KBM-7 (cell line): ENCODE data around the gene ADAM22.

Experiments used
- DNase-seq: peaks from one replicate; pipeline ENCODE4 v3.0.0-alpha.2; 2015
- in situ Hi-C: fragments of 300-500 bp; cut with MboI; formaldehyde crosslinking; loops from 2 replicates; pipeline ENCODE4 v1.14.3; 2020; ENCODE audit warnings: low sequenced_read_pairs, low pct_unique_long_range_greater_than_20kb, mixed read lengths

The ADAM22 gene

DNA sequence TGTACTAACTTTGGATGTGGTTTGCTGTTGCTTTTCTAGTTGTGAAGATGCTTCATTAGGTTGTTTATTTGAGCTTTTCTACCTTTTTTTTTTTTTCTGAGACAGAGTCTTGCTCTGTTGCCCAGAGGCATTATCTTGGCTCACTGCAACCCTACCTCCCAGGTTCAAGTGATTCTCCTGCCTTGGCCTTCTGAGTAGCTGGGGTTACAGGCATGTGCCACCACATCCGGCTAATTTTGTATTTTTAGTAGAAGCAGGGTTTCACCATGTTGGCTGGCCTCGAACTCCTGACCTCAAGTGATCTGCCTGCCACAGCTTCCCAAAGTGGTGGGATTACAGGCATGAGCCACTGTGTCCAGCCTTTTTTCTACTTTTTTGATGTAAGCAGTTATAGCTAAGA, 93.7 kb downstream of the ADAM22 start:
- no peak for DNase-seq
- in situ Hi-C loops = no loop called here

DNA sequence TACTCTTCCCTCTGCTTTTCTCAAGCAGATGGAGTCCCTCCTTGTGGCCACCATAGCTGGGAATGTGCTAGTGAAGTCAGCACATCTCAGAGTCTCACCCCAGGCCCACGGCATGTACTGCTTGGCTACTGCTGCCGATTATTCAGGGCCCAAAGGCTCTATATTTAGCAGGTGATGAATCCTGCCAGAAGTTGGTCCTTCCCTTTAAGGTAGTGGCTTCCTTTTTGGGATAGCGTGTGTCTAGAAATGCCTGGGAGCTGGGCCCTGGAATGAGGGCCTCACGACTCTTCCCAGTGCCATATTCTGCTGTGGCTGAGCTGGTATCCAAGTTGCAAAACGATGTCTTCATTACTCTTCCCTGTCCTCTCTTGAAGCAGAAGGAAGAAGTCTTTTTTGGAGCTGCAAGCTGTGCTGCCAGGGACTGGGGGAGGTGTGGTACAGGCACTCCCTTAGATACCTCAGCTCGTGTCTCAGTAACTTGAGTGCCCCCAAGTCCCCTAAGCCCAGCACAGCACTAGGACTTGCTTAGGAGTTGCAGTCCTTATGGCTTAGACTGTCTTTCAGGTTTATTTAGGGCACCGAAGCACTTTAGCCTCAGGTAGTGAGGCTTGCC, 100.1 kb downstream of the ADAM22 start:
- in situ Hi-C loops = no loop called here
- DNase-seq = no peak

DNA sequence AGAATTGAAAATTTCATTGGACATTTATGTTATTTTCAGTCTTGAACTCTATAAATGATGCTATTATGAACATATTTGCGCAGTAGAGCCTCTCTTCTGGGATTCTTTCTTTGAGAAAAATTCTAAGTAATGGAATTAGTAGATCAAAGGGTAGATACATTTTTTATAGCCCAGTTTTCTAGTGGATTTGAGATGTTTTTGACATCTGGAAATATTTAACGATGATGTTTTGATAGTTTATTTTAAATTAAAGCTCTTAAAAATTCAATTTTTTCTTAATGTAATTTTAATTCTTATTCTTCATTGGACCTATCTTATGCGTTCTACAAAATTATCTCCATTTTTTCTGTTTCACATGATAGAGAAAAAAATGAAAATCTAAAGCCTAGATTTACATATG, 103.0 kb downstream of the ADAM22 start:
- DNase-seq = no peak
- in situ Hi-C loops = no loop called here

DNA sequence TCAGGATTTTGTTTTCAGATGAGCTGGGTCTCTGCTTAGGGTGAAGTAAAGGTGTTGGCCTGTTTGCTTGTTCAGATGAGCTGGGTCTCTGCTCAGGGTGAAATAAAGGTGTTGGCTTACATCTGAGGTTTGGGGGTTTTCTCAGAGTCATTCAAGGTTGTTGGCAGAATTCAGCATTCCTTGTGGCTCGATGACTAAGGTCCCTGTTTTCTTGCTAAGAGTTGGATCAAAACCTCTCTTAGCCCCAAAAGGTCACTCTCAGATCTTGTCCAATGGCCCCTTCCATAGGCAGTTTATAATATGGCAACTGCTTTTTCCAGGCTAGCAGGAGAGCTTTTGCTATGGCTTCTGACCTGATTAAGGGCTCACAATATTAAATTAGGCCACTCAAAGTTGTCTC, 106.6 kb downstream of the ADAM22 start:
- in situ Hi-C loops = no loop called here
- DNase-seq = no peak

DNA sequence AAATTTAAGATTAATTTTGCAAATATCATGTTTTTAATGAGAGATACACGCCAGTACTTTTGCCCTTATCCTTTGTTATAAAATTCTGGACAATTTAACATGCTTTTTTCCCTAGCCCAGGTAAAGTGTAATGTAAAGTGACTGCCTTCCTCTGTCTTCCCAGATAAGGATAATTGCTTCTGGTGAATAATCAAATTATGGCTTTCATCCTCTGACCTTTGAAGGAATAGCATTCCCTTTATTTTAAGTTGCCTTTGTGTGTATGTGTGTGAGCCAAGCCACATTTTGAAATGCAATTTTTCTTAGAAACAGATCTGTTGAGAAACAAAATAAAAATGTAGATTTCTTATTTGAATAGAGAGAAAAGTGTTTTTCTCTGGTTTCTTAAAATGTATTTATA, 107.5 kb downstream of the ADAM22 start:
- DNase-seq = no peak

DNA sequence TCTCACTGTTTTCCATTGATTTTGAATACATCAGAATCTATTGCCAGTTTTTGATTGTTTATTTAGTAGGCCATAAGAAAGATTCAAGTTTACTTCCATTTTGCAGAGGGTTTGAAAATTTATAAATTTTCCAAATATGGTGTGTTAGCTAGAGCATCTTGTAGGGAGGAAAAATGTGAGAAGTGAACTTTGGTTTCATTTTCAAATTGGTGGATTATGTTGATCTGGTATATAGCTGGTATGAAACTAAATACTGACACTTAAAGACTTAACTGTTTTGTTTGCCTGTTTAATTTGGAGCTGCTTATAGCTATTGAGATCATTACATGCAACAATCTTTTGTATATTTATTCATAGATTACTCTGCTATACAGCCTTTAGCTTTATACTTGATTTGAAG, 108.1 kb downstream of the ADAM22 start:
- DNase-seq = no peak
- in situ Hi-C loops = no loop called here

More for the DNA sequence above, 107.5 kb downstream of the ADAM22 start:
- in situ Hi-C loops = no loop called here

DNA sequence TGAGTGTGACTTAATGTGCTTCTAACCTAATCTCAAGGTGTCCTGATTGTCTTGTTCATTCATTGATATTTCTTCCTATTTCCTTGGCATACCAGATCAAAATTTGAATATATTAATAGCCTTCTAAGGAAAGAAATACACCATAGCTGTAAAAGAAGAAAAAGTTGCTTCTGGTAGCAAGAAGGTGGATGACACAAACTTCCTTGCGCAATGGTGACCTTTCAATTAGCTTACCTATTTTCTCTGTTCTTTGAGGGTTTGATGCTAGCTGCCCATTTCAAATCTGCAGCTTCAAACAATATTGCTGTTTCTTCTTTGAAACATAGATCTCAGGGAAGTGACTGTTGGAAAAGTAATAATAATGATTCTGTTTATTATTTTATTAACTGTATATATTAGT, 108.8 kb downstream of the ADAM22 start:
- no peak for DNase-seq
- in situ Hi-C loops = no loop called here

DNA sequence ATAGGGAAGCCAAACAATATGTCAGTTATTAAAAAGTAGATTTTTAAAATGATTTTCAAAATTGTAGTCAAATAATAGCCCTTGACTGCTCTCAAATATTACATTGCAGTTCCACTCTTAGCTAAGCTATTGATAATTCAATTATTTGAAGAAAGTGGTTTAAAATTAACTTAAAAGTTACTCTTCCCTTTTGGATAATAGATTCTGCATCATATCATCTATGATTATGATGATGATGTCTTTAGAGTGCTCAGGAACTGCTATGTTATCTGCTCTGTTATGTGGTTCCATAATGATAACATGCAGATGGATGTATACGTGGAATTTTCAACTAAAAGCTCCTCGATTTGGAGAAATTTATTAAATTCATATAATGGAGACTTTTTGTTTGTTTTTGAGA, 110.0 kb downstream of the ADAM22 start:
- no peak for DNase-seq
- in situ Hi-C loops = no loop called here

DNA sequence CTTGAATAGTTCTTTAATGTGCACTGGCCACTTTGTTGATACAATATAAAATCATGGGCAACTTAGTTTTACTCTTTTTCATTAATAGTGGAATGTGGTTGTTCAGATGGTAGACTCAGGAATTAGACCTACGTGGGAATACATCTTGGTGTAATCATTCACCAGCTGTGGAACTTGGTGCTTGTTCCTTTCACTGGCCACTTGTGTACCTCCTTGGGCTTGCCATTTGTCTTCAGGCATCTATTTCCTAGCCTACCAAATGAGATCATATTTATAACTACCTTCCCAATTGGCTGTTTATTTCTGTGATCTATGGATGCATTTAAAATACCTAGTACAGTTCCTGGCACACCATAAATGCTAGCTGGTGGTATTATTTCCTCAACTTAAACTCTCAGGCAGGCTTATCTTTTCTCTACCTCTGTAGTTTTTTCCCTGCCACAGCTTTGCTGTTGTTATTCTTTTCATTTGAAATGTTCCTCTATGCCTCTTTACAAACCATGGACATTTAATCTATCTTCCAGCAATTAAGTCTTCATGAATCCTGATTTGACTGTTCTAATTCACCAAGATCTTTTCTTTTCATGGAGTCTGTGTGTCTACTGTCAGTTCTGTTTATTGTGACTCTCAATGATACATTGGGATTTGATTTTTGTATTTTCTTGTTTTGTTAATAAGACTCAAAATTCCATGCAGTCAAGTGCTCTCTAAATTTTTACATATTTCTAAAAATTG, 113.0 kb downstream of the ADAM22 start:
- in situ Hi-C loops = no loop called here

DNA sequence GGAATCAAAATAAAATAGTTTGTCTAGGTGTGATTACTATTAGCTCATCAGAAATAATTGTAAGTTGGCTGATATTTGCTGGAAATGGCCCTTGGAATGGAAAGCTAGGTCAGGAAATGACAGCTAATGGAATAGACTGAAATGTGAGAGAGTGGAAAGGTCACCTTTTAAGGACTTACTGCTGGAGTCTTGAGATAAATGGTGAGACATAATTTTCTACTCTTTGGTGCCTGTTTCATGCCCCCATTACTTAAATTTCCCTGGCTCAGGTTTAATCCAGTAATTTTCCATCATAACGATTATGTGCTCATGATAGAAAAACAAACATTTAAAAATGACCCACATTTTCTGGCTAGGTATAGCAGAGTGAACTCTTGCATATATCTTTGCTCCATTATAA, 123.6 kb downstream of the ADAM22 start:
- no peak for DNase-seq

More for the DNA sequence above, 113.0 kb downstream of the ADAM22 start:
- DNase-seq = no peak

DNA sequence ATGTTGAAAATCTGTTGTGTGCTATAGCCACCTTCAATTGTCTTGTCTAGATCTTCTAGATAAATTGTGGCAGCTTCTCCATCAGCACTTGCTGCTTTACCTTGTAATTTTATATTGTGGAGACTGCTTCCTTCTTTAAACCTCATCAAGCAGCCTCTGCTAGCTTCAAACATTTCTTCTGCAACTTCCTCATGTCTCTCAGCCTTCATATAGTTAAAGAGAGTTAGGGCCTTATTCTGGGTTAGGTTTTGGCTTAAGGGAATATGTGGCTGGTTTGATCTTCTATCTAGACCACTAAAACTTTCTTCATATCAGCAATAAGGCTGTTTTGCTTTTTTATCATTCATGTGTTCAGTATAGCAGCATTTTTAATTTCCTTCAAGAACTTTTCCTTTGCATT, 128.2 kb downstream of the ADAM22 start:
- DNase-seq = peak; percentile 3
- in situ Hi-C loops = no loop called here

More for the DNA sequence above, 123.6 kb downstream of the ADAM22 start:
- in situ Hi-C loops = no loop called here

DNA sequence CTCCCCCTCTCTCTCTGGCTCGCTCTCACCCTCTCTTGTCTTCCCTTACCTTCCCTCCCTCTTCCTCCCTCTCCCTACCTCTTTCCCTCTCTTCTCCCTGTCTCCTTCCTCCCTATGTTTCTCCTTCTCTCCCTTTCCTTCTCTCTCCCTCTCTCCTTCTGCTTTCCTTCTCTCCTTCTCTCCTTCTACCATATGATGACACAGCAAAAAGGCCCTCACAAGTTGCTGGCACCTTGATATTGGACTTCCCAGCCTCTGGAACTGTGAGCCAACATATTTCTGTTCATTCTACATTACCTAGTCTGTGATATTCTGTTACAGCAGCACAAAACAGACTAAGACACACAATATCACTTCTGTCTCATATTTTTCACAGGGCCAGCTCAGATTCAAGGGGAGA, 135.0 kb downstream of the ADAM22 start:
- no peak for DNase-seq
- in situ Hi-C loops = no loop called here

DNA sequence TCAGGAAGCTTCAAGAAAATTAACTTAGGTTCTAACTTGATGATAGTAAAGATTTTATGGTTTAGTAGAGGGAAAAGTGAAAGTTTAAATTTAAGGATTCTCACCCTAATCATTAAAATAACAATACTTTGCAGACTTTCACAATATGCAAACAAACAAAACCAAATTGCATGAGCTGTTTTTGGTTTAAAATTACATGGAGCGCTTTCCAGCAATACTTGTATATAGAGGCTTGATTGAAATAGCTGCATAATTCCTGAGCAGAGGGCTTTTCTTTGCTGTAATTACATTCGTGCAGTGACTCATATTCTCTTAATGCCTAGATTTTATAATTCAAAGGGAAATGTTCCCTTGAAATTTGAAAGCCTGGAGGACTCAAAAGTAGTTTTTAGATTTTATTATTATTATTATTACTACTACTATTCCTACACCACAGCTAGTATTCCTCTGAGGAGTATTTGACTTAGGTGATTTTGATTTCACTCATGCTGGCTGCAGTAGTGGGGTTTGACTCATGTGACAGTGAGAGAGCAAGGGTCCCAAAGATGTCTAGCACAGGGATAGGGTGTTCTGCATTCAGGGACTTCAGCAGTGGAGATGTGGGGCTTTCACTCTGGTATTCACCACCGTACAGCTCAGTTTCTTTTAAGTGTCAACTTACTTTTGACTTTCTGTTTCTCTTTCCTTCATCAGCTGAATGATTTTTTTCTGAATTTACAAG, 138.1 kb downstream of the ADAM22 start:
- no peak for DNase-seq
- in situ Hi-C loops = no loop called here

DNA sequence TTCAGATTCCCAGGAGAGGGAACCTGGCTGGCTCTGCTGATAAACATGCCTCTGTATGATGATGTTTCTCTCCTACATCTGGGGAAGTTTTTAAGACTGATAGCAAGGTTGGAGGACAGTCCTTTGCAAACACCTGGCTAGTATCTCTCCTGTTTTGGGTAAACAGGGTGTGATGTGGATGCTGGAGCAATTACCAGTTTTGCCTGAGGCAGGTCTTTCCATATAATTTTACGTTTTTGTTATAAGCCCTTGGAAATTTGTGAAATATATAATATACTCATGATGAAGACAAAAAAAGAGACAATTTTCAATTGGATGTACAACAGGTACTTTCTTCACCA, 138.6 kb downstream of the ADAM22 start:
- no peak for DNase-seq
- in situ Hi-C loops = no loop called here

DNA sequence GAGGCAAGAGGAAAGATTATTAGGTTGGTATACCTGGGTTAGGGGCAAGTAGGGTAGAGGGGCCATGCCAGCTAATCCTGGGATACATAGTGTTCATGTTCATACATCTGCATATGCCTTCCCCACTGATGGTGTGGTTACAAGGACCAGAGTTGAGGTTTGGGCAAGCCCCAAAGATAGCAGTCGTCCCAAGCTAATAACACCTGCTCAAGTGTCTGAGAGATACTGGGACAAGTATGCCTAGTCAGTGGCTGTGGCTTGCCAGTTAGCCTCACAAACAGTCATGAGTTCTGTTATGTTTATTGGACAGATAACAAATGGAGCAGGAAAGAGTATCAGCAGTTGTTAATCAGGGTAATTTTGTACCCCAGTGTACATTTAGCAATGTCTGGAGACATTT, 139.6 kb downstream of the ADAM22 start:
- DNase-seq = no peak
- in situ Hi-C loops = no loop called here

DNA sequence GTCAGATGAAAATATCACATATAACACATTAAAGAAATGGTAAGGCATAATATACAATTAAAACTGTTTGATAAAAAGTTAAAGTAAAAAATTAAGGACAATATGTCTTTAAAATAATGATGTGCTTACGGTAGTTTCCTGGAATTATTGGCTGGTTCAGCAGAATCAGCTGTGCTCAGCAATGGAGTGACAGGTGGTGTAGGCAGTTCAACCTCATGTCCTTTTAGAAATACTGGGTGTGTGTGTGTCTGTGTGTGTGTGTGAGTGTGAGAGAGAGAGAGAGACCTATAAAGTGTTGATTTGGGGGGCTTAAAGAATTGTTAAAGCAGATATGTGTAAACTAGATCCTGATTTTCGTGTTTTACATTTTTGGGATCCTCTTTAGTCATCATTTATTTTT, 141.2 kb downstream of the ADAM22 start:
- in situ Hi-C loops = no loop called here
- DNase-seq = no peak

DNA sequence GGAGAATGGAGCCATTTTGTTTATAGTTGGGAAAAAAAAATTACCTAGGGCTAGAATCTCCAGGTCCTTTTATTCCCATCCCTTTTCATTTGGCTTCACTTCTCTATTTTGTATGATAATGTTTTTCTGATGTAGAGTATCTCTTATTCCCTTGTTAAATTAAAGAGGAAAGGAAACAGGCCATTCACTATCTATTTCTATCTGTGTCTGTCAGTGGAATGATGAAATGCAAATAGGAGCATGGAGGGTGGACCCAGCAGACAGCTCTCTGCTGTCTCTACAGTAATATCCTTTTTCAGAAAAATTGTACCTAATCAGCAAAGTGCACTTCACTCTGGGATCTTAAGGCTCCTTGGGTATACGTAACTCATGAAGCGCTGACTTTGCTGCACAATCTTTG, 149.8 kb downstream of the ADAM22 start:
- in situ Hi-C loops = no loop called here

DNA sequence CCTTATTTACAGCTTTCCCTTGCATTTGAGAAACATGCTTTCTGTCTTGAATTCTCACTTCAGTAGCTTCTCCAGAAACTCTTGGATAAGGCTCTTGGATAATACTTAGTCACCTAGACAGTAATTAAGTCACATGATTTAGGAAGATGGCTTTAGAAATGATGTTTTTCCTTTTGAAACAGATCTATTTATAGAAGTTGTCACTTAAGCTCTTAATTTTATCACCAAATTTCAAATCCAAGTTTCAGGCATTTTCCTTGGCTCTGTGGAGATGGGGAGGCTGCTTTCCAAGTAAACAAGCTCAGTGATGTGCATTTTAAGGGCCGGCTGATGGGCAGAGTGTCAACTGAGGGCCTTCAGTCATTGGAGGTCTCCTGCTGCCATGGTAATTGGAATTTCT, 155.5 kb downstream of the ADAM22 start:
- DNase-seq = no peak
- in situ Hi-C loops = no loop called here

More for the DNA sequence above, 149.8 kb downstream of the ADAM22 start:
- DNase-seq = no peak

DNA sequence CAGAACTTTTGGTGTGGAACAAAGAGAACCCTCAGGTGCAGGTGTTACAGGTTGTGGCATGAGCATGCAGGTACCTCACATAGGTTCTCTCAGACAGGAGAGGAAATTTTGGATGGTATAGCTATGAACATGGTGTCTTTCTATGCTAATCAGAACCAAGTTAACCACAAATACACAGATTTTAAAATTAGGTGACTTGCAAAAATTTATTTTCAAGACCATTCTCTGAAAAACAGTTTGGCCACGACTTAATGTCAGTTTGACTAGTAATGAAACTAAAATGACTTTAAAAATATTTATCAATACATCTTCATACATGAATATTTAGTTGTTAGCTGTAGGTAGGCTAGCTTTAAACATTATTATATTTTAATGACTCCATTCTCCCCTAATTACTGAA, 156.2 kb downstream of the ADAM22 start:
- DNase-seq = no peak
- in situ Hi-C loops = no loop called here

DNA sequence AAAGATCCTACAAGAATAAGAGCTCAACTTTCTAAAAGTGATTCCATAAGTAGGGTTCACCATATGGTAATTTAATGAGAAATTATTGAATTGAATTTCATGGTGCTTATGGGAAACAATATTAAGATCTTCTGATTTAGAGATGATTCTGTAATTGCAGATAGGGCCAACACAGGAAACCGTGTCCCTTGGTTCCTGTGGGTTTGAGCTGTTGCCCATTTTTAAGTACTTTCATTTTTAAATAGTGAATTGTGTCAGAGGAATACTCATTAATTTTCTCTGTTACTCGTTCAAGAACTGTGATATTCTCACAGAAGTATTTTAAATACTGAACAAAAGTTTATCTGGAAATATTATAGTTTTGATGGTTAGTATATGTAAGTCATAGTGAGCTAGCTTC, 156.6 kb downstream of the ADAM22 start:
- no peak for DNase-seq
- in situ Hi-C loops = no loop called here
